OCI-M1 (cell line): ENCODE data around the gene OGFR.

Experiments used
- DNase-seq: peaks from one replicate; lab custom pipeline; 2025; lab: John Stamatoyannopoulos, UW

Gene OGFR

DNA sequence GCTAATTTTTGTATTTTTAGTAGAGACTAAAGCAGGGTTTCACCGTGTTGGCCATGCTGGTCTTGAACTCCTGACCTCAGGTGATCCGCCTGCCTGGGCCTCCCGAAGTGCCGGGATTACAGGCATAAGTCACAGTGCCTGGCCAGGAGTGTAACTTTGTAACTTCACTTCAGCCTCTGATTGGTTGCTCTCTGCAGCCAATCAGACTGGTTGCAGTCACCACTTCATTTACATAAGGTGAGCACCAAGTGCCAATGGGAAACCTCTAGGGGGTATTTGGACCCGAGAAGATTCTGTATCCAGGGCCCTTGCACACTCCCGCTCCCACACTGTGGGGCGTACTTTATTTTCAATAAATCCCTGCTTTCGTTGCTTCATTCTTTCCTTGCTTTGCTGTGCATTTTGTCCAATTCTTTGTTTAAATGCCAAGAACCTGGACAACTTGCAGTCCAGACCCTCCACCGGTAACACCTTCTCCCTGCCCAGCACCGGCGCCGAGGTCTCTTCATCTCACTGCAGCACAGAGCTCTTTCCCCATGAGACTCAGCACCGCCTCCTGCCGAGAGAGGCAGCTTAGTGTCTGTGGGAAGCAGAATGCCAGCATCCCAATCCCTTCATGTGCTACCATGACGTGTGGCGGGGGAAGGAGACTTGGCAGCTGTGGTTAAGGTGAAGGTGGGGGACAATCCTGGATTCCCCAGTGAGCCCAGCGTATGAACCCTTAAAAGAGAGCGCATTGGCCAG lies 22.3 kb upstream of the OGFR start:
- DNase-seq, result no peak

DNA sequence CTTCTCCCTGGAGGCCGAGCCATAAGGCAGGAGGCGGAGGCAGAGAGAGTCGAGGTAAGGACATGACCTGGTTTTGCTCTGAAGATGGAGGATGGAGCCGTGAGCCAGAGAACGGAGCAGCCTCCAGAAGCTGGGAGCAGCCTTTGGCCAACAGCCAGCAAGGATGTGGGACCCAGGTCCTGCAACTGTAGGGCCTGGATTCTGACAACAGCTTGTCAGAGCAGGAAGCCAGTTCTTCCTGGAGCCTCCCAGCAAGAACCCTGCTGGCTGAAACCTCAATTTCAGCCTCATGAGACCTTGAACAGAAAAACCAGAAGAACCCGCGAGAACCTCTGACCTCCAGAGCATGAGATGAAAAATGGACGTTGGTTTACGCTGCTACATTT lies 21.7 kb upstream of the OGFR start:
- DNase-seq, result no peak

DNA sequence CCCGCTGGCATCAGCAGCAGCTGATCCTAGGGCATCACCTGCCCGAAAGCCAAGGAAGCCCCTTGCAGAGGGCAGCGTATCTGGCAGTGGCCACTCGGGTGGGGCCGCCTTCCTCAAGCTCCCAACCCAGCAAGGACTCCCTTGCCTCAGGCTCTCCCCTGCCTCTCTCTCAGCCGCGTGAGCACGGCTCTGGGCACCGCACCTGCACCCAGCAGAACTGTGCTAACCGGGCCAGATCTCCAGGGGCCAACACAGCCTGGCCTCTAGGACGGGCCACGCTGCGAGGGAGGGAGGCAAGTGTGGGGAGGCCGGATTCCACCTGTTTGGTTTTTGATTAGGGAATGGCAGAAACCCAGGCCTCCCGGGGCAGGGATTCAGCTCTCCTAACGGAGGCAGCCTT lies 20.1 kb upstream of the OGFR start:
- no peak for DNase-seq

DNA sequence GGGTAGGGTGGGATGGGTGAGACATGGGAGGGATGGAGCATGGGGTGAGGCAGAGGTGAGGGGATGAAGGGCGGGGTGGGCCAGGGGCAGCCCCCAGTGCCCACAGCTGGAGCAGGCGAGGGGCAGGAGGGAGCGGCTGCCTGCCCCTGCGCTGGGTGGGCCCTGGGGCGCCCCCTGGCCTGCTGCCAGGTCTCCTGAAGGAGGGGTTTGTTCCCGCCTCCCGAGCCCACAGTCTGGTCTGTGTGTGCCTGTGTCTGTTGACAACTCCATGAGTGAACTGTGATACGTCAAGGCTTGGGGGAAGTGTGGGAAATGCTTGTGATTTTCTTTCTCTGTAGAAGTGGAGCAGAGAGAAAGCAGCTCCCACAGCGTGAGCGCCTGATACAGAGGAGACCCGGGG lies 19.2 kb upstream of the OGFR start:
- no peak for DNase-seq

DNA sequence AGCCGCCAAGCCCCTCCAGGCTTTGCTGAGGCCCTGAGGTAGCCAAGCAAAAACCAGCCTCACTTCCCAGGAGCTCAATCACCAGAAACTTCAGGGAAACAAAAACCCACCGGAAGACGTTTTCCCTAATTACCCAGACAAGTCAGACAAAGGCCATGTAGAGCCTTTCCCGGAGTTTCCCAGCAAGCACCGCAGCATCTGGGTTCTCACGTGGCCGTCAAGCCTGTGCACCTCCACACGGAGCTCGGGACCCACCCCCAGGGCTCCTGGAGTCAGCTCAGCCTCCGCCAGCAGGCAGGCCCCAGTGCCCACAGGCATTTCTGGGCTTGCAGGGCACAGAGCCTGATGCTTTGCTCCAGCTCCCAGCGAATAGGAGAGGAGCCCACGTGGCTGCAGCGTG lies 18.5 kb upstream of the OGFR start:
- DNase-seq, result no peak

DNA sequence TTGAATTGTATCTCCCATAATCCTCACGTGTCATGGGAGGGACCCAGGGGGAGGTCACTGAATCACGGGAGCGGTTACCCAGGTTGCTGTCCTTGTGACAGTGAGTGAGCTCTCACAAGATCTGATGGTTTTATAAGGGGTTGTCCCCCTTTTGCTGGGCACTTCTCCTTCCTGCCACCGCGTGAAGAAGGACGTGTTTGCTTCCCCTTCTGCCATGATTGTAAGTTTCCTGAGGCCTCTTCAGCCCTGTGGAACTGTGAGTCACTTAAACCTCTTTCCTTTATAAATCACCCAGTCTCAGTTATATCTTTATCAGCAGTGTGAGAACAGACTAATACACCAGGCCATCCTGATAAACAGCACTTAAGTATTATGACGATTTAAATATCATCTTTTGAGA lies 17.3 kb upstream of the OGFR start:
- peak; percentile 13 for DNase-seq

DNA sequence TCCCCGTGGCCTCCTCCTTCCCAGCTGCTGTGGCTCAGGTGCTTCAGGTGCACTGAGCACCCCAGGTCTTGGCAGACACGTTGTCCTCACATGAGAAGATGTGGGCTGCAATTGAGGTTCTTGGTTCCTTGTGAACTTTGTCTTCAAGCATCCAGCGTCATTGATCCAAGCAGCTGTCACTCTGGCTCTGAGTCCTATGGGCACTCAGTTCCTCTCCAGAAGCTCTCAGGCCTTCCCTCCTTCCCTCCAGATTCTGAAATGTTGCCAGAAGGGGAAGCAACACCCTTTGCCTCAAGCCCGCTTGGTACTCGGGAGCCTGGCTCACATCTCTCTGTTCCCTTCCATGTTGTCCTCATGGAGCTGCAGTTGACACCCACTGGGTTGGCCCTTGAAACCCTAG lies 16.8 kb upstream of the OGFR start:
- DNase-seq, result no peak

DNA sequence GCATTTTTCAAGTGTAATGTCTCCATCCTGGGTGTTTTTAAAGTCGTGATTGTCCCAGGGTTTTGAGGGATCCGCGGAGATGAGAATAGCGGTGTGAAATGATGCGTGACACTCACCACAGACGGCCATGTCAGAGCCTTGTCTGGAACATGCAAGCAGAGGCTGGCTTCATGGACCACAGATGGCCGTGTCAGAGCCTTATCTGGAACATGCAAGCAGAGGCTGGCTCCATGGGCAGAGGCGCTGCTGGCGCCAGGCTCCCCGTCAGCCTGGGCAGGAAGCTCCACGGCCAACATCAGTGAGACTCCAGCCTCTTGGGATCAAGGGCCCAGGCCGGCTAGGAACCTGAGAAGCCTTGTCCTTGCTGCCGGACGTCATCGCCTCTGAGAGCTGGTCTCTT lies 16.0 kb upstream of the OGFR start:
- no peak for DNase-seq

DNA sequence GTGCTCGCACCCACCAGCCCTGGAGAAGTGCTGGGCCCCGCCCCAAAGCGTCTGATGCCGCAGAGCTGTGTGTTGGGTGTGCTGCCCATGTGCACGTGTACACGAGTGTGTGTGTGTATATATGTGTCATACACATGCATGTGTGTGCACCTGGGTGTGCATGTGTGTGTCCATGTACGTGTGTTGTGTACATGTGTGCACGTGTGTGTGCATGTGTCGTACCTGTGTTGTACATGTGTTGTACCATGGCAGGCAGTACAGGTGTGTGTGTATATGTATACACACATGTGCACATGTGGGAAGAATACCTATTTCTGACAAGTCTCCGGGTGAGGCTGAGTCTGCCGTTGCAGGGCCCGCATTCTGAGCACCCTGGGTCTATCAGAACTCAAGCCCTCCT lies 14.6 kb upstream of the OGFR start:
- no peak for DNase-seq

DNA sequence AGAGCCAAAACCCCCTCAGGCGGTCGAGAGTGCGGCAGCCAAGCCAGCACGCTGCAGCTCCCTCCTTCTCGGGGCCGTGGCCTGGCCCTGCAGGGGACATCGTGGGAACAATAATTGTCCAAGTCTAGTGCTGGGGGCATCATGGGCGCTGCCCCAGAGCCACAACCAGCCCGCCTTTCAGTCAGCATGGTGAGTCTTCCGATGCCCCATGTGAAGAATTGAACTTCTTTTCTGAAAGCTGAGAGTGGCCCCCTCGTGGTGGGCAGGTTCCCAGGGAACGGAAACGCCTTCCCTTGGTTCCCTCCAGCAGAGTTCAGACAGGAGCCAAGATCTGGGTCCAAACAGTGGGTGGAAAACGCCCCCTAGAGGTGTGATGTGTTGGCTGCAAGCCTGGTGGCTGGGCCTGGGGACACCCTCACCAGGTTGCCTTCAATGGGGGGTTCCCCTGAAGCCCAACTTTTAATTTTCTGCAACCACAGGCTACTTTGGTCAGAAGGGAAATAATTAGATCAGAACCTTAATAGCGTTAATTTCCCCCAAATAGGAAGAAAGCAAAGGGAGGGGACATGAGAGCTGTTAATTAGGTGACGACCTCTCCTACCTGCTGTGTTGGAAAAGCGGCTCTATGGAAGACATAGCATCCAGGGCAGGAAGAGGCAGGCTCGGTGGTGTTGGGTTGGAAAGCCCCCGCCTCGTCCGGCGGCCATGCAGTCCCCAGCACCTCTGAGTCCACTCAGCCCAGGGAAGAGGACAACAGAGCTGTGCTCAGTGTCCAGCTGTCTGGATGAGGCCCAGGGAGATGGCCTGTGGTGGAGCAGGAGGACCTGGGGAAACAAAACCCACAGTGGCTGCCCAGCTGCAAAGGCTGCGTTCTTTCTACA lies 13.1 kb upstream of the OGFR start:
- DNase-seq, result peak; percentile 93

DNA sequence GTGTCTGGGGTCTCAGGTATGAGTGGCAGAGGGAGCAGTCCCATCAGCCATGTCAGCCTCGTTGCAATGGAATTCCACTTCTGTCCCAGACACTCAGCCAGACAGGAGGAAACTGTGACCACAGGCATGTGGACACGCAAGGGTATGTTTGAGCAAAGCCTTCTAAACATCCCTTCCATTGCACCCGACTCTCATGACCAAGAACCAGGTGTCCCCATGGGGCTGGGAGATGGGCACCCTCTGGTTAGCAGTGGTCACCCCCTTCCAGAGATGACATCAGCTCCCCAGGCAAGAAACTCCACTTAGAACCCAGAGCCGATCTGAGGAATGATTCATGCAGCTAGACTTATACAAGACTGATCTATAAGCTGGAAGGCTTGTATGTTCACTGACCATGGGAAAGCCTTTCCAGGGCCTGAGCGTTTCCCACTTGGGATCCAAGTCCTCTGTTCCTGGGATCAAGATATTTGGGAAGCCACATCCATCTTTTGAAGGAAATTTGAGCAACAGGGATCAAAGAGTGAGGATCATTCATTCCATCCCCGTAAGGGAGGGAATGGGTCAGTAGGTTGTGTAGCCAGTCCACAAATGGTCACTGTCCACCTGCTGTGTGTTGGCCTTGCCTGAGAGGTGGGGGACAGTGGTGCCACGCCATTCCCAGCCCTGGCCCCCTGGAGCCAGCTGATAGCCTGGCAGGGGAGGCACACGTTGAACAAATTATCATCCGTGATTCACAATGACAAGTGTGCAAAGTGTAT lies 12.3 kb upstream of the OGFR start:
- no peak for DNase-seq

DNA sequence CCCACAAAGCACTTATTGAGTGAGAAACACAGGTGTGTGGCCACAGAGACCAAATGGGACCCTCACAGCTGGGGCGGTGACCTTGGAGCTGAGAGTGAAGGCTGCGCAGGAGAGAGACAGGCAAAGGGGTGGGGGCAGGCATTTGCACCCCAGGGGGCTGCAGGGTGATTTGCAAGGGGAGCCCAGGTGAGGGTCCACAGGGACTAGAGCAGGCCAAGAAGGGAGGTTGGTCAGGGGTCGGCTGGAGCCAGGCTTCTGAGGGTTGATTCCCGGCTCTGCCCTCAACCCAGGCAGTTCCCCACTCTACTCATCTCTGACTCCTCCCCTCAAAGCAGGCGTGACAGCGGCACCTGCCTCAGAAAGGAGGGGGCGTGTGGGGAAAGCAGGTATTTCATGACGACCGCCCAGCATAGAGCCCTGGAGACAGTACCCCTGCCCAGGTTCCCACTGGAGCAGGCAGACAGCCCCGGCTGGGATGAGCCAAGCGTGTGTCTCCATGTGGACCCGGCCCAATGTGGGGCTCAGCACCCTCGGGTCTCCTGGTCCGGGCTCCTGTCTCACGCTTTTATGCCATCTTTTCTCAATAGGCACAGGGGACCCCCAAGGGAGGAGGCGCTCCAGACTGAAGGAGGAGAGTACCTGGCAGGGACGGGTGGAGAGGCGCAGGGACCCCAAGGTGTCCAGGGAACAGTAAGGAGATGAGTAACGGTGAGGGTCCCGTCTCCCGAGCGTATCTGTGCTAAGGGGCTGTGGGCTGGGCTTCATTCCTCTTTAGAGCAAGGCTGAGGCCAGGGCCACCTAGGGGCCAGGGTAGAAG lies 11.5 kb upstream of the OGFR start:
- no peak for DNase-seq

DNA sequence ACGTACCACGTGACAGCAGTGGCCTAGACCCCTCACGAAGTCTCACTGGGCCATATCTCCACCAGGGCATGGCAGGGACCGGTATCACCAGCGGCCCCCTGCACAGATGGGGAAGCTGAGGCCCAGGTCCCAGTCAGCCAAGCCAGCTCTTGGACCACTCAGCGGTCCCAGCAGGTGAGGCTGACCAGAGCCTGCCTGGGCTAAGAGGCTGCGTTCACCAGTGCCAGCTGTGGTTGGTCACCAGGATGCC lies 11.0 kb upstream of the OGFR start:
- no peak for DNase-seq

DNA sequence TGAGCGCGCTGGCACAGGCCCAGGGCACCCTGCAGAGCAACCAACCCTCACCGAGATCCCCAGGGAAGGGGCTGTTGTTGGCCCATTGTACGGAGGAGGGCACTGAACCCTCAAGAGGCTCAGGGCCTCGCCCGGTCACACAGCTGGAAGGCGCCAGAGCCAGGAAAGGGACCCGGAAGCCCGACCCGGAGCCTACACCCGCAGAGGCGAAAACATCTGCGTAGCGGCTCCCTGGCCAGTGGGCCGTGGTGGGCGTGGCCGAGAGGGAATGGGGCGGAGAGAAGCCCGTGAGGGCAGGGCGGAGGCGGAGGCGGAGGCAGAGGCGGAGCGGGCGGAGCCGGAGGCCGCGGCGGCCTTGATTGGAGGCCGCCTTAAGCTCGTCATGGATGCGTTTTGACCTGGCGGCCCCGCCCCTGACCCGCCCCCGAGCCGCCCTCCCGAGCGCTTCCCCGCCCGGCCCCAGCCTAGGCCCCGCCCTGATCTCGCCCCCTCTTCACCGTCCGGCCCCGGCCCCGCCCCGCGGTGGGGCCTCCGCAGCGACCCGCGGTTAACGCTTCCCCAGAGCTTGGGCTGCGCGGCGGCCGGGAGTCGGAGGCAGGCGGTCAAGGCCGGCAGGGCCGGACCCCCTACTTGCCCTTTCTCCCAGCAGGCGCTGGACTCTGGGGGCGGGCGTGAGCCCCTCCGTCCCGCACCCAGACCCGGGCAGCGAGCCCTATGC lies 10.5 kb upstream of the OGFR start:
- peak; percentile 98 for DNase-seq

DNA sequence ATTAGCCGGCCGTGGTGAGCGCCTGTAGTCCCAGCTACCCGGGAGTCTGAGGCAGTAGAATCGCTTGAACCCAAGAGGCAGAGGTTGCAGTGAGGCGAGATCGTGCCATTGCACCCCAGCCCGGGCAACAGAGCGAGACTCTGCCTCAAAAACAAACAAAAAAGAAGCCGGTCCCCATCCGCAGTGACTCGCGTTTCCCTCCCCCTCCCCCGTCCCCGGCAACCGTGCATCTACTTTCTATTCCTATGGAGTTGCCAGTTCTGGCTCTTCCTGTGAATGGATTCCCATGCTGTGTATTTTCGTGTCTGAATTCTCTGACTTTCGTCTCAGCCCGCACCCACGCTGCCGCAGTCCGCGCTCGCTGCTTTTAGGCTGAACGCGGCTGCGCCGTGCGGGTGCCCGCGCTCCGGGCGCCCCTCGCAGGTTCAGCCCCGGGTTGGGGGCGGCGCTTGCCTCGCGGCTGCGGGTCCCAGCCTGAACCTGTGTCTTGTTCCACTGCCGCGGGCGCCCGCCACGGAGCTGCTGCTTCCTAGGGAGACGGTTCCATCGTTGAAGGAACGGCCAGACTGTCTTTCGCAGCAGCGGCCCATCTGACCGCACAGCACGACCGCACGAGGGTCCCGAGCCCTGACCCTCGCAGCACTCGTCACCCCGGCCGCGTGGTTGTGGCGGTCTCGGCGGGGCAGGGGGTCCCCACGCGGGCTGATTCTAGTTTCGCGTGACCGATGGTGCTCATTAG lies 9.4 kb upstream of the OGFR start:
- DNase-seq, result peak; percentile 75

DNA sequence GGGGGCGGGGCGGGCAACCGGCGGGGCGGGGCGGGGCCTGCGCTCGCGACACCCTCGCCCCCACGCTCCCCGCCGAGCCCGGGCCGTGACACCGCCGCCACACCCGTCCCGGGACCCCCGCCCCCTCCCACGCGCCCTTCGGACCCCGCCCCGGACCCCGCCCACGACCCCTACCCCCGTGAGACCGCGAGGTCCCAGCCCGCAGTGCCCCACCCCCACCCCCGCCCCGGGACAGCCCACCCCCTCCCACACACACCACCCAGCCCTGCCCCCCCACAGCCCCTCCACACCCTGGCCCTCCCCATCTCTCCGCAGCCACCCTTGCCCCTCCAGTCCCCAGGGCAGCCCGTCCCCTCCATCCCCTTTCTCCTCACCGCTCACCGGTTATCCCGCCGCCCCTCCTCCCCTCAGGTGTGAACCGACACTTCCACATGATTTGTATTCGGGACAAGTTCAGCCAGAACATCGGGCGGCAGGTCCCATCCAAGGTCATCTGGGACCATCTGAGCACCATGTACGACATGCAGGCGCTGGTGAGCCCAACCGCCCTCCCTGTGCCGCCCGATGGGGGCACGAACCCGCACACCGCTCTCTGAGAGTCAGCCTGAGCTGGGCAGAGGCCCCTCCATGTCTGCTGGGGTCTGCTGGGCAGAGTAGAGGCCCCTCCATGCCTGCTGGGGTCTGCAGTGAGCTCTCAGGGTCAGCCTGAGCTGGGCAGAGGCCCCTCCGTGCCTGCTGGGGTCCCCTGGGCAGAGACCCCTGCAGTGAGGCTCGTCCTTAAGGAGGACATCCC lies 7.7 kb upstream of the OGFR start:
- no peak for DNase-seq

DNA sequence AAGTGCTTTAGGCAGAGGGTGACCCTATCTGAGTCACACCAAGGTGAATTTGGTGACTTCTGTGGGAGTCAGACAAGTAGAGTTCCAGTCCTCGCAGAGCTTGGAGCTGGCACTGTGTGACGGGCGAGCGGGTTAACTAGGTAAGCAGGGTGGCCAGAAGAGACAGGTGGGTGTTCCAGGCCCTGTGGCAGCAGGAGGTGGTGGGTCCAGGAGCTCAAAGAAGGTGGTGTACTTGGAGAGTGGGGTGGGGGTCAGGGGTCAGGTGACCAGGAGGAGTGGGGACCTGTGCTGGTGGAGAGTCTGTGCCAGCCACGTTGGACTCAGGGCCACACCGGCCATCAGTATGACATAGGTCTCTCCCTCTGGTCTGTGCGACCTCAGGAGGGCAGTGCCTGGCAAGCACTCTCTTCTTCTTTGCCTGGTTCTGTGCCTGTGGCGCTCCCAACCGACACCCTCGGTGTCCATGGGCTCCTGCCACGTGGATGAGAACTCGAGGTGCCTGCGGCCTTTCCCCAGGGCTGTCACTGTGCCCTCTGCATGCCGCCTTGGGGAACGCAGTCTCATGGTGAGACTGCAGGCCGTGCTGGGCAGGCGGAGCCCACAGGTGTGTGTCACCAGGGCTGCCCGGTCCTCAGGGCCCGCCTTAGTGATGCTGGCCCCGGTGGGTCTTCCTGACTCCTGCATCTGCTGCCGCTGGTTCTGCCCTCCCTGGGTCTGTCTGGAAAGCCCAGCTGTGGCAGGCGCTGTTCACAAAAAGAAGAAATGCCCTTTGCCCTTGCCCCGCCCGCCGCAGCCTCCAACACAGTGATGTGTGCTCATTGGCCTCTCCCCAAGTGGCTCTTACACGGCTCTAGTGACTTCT lies 6.7 kb upstream of the OGFR start:
- DNase-seq, result no peak

DNA sequence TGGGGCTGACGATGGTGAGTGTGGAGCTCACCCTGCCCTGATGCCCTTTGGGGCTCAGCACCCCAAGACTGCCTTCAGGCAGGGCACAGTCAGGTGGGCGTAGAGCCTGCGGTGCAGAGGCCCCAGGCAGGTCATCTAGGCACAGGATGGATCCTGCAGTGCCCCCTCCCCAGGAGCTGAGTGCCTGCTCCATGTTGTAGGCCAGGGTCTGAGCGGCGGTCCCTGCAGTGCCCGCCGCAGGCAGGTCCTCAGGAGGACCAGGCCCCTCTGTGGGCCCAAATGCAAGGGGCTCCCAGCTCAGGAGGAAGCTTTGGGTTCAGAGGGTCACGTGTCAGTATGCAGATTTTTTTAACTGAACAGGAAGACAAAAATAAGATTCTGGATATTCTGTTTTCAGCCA lies 5.6 kb upstream of the OGFR start:
- no peak for DNase-seq

DNA sequence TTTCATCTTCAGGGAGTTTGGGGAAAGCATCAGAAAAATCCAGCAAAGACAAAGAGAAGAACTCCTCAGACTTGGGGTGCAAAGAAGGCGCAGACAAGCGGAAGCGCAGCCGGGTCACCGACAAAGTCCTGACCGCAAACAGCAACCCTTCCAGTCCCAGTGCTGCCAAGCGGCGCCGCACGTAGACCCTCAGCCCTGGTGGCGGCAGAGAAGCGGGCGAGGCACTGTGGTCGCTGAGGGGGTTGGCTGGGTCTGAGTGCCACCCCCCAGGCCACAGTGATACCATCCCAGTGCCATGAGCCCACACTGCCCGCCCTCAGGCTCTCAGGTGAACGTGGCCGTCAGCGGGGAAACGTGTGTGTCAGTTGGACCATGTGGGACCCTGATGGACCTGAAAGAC lies 5.2 kb upstream of the OGFR start:
- no peak for DNase-seq
